Retinal pigment epithelial cell (primary cell): ENCODE results near the gene ACOT2.
"Not testable (repeated sequence)": the region's sequence is repeated elsewhere in the genome, so short reads cannot be mapped to it uniquely, and the experiment has no call there.

Source experiments
- DNase-seq: peaks from one replicate; pipeline ENCODE4 v3.0.0-alpha.2; 2010; ENCODE audit warnings: low read depth
- H3K4me3 ChIP-seq: 2 replicates; pipeline ENCODE4 v1.5.1; 2011; ENCODE audit warnings: mild to moderate bottlenecking, low read length, control low read depth, moderate library complexity
- TF ChIP-seq, protein P1 (sequence below): conservative IDR thresholded peaks from 2 replicates; pipeline ENCODE4 v1.5.1; 2011; ENCODE audit warnings: low read depth, low read length, control low read depth, inconsistent platforms

ACOT2 gene

GRCh38 chr14:73553845-73554244 is 15.2 kb upstream of the ACOT2 start:
- TF ChIP-seq, protein P1, sequence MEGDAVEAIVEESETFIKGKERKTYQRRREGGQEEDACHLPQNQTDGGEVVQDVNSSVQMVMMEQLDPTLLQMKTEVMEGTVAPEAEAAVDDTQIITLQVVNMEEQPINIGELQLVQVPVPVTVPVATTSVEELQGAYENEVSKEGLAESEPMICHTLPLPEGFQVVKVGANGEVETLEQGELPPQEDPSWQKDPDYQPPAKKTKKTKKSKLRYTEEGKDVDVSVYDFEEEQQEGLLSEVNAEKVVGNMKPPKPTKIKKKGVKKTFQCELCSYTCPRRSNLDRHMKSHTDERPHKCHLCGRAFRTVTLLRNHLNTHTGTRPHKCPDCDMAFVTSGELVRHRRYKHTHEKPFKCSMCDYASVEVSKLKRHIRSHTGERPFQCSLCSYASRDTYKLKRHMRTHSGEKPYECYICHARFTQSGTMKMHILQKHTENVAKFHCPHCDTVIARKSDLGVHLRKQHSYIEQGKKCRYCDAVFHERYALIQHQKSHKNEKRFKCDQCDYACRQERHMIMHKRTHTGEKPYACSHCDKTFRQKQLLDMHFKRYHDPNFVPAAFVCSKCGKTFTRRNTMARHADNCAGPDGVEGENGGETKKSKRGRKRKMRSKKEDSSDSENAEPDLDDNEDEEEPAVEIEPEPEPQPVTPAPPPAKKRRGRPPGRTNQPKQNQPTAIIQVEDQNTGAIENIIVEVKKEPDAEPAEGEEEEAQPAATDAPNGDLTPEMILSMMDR, result no peak
- no peak for DNase-seq
- H3K4me3 ChIP-seq, result no peak overlapping the region

DNA sequence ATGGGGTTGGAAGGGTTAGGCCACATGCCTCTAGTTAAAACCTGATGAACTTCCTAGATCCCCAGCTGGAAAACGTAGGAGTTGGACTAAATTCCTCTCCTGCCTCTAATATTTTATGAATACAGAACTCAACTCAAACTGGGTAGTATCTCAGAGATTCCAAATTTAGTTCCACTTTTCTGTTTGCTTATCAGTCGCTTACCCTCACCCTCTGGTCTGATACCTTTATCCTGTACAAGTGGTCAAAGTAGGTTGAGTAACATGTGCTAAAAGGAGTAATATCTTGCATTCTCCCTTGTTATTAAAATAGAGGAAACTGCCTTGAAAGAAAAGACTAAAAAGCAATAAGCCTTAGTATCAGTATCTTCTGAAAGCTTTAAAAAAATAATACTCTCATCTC is 11.8 kb upstream of the ACOT2 start:
- DNase-seq, result not testable (repeated sequence)

DNA sequence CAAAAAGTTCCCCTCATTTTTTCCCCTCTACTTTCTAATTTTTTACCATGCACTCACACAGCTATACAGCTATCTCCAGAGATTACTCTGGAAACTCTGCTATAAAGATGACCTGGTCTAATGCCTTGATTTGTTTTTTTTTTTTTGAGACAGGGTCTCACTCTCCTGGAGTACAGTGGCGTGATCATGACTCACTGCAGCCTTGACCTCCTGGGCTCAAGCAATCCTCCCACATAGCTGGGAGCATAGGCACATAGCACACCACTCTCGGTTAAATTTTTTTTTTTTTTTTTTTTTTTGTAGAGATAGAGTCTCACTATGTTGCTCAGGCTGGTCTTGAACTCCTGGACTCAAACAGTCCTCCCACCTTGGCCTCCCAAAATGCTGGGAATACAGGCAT is 10.8 kb upstream of the ACOT2 start:
- not testable (repeated sequence) for H3K4me3 ChIP-seq, DNase-seq

More for the DNA sequence above, 11.8 kb upstream of the ACOT2 start:
- not testable (repeated sequence) for H3K4me3 ChIP-seq

DNA sequence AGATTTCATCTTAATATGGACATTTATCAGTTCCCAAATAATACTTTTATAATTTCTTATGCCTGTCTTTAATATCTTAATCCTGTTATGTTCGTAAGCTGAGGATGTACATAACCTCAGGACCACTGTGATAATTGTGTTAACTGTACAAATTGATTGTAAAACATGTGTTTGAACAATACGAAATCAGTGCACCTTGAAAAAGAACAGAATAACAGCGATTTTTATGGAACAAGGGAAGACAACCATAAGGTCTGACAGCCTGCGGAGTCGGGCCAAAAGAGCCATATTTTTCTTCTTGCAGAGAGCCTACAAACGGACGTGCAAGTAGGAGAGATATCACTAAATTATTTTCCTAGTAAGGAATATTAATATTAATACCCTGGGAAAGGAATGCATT is 6.8 kb upstream of the ACOT2 start:
- DNase-seq, H3K4me3 ChIP-seq: not testable (repeated sequence)

GRCh38 chr14:73562696-73563095 is 6.3 kb upstream of the ACOT2 start:
- DNase-seq, H3K4me3 ChIP-seq: not testable (repeated sequence)

- H3K4me3 ChIP-seq, DNase-seq: not testable (repeated sequence)
These were observed 2.6 kb upstream of the ACOT2 start for GRCh38 chr14:73566431-73566830.

DNA sequence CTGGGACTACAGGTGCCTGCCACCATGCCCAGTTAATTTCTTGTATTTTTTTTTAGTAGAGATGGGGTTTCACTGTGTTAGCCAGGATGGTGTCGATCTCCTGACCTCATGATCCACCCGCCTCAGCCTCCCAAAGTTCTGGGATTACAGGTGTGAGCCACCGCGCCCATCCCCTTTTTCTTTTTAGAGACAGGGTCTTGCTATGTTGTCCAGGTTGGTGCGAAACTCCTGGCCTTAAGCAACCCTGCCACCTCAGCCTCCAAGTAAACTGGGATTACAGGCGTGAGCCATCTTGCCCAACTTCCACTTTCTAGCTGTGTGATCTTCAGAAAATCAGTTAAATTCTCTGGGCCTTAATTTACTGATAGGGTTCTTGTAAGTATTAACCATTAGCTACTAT is 2.1 kb upstream of the ACOT2 start:
- not testable (repeated sequence) for H3K4me3 ChIP-seq, DNase-seq

- no peak for DNase-seq
- H3K4me3 ChIP-seq, result no peak overlapping the region
- TF ChIP-seq, protein P1, result no peak
These were observed 1.7 kb upstream of the ACOT2 start for GRCh38 chr14:73567358-73567757.

- TF ChIP-seq, protein P1, result no peak
- peak overlapping the region; percentile 37 for H3K4me3 ChIP-seq
- DNase-seq, result no peak
These were observed 795 bp upstream of the ACOT2 start for GRCh38 chr14:73567951-73568885.

DNA sequence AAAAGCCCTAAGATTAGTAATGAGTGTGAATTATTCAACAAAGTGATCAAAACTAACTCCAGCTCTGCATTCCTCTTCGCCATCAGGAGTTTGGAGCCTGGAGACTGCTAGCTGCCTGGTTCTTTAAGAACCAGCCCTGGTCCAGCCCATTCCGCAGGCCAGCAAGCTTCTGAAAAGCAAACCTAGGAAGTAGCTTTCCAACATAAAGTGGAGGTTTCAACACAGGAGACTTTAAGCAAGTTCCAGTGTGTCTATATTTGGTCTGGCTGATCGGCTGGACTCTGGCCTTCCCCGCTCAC is 178 bp upstream of the ACOT2 start:
- peak overlapping the region; percentile 37 for H3K4me3 ChIP-seq
- DNase-seq, result not testable (repeated sequence)

GRCh38 chr14:73570913-73571312 is 1.9 kb downstream of the ACOT2 start:
- not testable (repeated sequence) for DNase-seq, H3K4me3 ChIP-seq
- TF ChIP-seq, protein P1, result peak; percentile 65

DNA sequence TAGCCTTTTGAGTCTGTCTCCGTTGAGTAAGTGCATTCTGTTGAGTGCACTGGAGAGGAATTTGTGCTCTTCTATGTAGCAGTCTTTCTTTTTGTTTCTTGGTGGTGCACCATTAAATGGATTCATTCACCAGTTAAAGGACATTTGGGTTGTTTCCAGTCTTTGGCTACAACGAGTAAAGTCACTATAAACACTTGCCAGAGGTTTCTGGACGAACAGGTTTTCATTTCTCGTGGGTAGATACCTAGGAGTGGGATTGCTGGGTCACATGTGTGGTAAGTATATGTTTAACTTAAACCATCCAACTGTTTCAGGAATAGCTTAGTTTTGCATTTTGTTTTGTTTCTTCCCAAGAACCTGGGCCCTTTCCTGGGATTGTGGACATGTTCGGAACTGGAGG is 4.0 kb downstream of the ACOT2 start:
- not testable (repeated sequence) for H3K4me3 ChIP-seq, DNase-seq

DNA sequence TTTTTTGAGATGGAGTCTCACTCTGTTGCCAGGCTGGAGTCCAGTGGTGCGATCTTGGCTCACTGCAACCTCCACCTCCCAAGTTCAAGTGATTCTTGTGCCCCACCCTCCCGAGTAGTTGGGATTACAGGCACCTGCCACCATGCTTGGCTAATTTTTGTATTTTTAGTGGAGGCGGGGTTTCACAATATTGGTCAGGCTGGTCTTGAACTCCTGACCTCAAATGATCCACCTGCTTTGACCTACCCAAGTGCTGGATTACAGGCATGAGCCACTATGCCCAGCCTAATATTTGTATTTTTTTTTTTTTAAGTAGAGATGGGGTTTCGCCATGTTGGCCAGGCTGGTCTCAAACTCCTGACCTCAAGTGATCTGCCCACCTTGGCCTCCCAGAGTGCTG is 4.7 kb downstream of the ACOT2 start:
- not testable (repeated sequence) for DNase-seq, H3K4me3 ChIP-seq

DNA sequence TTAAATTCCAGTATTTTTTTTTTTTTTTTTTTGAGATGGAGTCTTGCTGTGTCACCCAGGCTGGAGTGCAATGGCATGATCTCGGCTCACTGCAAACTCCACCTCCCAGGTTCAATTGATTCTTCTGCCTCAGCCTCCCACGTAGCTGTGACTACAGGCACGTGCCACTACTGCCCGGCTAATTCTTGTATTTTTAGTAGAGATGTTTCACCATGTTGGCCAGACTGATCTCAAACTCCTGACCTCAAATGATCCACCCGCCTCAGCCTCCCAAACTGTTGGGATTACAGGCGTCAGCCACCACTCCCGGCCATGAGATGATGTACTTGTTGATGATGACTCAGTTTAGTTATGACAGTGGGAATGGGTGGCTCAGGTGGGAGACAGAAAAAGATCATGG is 5.2 kb downstream of the ACOT2 start:
- not testable (repeated sequence) for DNase-seq, H3K4me3 ChIP-seq
